Left lung (tissue), 10 donors: ENCODE measurements around the gene EVA1A. TPM values are rescaled to one million over a fixed set of nuclear protein-coding genes. Genes with fewer than 3 reads are reported as not detected.

Experiments used
- ATAC-seq: fragments of 200-7000 bp; cut with Tn5 transposase; one replicate; pipeline ENCODE4 v1.9.1; 2020; ENCODE audit warnings: moderate library complexity
- DNase-seq, 4 donors: peaks; one replicate each; pipeline ENCODE4 v3.0.0-alpha.2; 2013 to 2020
- H3K27ac ChIP-seq, 2 donors: fragments of 200-600 bp; sonication (generic) in 1 of 2; one replicate each; pipeline versions ENCODE4 v1.5.0 to v1.8.0; 2020 to 2021
- H3K27me3 ChIP-seq, 2 donors: fragments of 200-600 bp; sonication (generic) in 1 of 2; one replicate each; pipeline versions ENCODE4 v1.5.0 to v1.8.0; 2020 to 2021
- H3K36me3 ChIP-seq, 2 donors: fragments of 200-600 bp; sonication (generic) in 1 of 2; one replicate each; pipeline versions ENCODE4 v1.5.0 to v1.8.0; 2020 to 2021
- H3K4me1 ChIP-seq, 2 donors: fragments of 200-600 bp; one replicate each; pipeline ENCODE4 v1.8.0; 2021
- H3K4me3 ChIP-seq, 2 donors: fragments of 200-600 bp; sonication (generic) in 1 of 2; one replicate each; pipeline versions ENCODE4 v1.5.0 to v1.8.0; 2020 to 2021; ENCODE audit warnings: mild to moderate bottlenecking in 1 of 2
- H3K9me3 ChIP-seq, 2 donors: fragments of 200-600 bp; sonication (generic) in 1 of 2; one replicate each; pipeline versions ENCODE4 v1.5.0 to v1.8.0; 2020 to 2021
- CTCF ChIP-seq, 2 donors: fragments of 200-600 bp; sonication (generic) in 1 of 2; IDR thresholded peaks; one replicate each; pipeline versions ENCODE4 v1.5.0 to v1.8.0; 2021; ENCODE audit warnings: antibody characterized with exemption in 2 of 2
- intact Hi-C, 2 donors: fragments of 100-400 bp; cut with DNase I; formaldehyde crosslinking; loops; one replicate each; pipeline versions ENCODE4 v1.11.2 to v1.14.2; 2022
- polyA plus RNA-seq, 6 donors: library from polyadenylated mRNA; unstranded; fragments of 120-200 nt; gene quantifications; one replicate each; pipeline ENCODE4 v1.2.1, GENCODE V29; 2013; ENCODE audit not compliant: insufficient read length in 6 of 6
- total RNA-seq, 2 donors: library from RNA; stranded (reverse); fragmentation: NEBNext Ultra II Directional; extraction: Animal tissue kit (Norgen Biotek cat#: 25700); gene quantifications; one replicate each; pipeline ENCODE4 v1.2.1, GENCODE V29; 2021
- donor health status: DM: no; HTN: yes; CAD: no.
- donor health status: DM: no; HTN: no; CAD: no.

The EVA1A gene
- total and polyA plus RNA-seq, 8 donors = 23.2 to 54.7 (median 34.2) TPM

GRCh38 chr2:75506101-75506697 lies 54.5 kb downstream of the EVA1A start:
- Histone ChIP-seq H3K27me3 (no peaks in the 10 kb centered on the region), H3K4me3 (no peak overlapping the region), H3K27ac (no peak overlapping the region), H3K9me3 (peaks cover 0 to 8% of the 10 kb centered on the region in 2 donors), H3K4me1 (no peaks in the 10 kb centered on the region), H3K36me3 (no peaks in the 10 kb centered on the region)
- intact Hi-C loops = no loop called here
- no peak for DNase-seq
- no peak for TF ChIP-seq CTCF (IDR thresholded peaks at IDR 0.05)
- ATAC-seq = no peak

GRCh38 chr2:75505012-75505411 lies 55.7 kb downstream of the EVA1A start:
- ATAC-seq = no peak
- H3K27ac ChIP-seq = no peak overlapping the region
- intact Hi-C loops = no loop called here
- no peak for DNase-seq
- H3K4me1 ChIP-seq = no peaks in the 10 kb centered on the region
- TF ChIP-seq CTCF (IDR thresholded peaks at IDR 0.05) = no peak
- H3K9me3 ChIP-seq = peaks cover 0 to 8% of the 10 kb centered on the region in 2 donors
- no peaks in the 10 kb centered on the region for H3K27me3 ChIP-seq
- H3K36me3 ChIP-seq = no peaks in the 10 kb centered on the region
- no peak overlapping the region for H3K4me3 ChIP-seq

GRCh38 chr2:75503048-75503607 lies 57.6 kb downstream of the EVA1A start:
- no peak overlapping the region for H3K27ac ChIP-seq
- no peak overlapping the region for H3K4me3 ChIP-seq
- H3K9me3 ChIP-seq = no peaks in the 10 kb centered on the region
- no peaks in the 10 kb centered on the region for H3K27me3 ChIP-seq
- no peak for DNase-seq
- H3K36me3 ChIP-seq = no peaks in the 10 kb centered on the region
- TF ChIP-seq CTCF (IDR thresholded peaks at IDR 0.05) = no peak
- intact Hi-C loops = no loop called here
- no peak for ATAC-seq
- no peaks in the 10 kb centered on the region for H3K4me1 ChIP-seq

GRCh38 chr2:75500633-75501032 lies 60.1 kb downstream of the EVA1A start:
- Histone ChIP-seq H3K4me1 (no peaks in the 10 kb centered on the region), H3K9me3 (no peaks in the 10 kb centered on the region), H3K27me3 (no peaks in the 10 kb centered on the region), H3K27ac (no peak overlapping the region), H3K4me3 (no peak overlapping the region), H3K36me3 (no peaks in the 10 kb centered on the region)
- no peak for DNase-seq
- intact Hi-C loops = no loop called here
- ATAC-seq = no peak
- TF ChIP-seq CTCF (IDR thresholded peaks at IDR 0.05) = no peak

GRCh38 chr2:75499534-75499933 lies 61.2 kb downstream of the EVA1A start:
- Histone ChIP-seq H3K4me1 (no peaks in the 10 kb centered on the region), H3K4me3 (no peak overlapping the region), H3K9me3 (no peaks in the 10 kb centered on the region), H3K27me3 (no peaks in the 10 kb centered on the region), H3K27ac (no peak overlapping the region), H3K36me3 (no peaks in the 10 kb centered on the region)
- DNase-seq (no peak), ATAC-seq (no peak)
- intact Hi-C loops = no loop called here
- no peak for TF ChIP-seq CTCF (IDR thresholded peaks at IDR 0.05)
